Epithelial cell of proximal tubule (primary cell): ENCODE results near the gene ADAM21. TPM values are rescaled to one million over a fixed set of nuclear protein-coding genes. Genes with fewer than 3 reads are reported as not detected.

Experiments
- DNase-seq: peaks from one replicate; pipeline ENCODE4 v3.0.0-alpha.2; 2011; ENCODE audit warnings: low read depth
- H3K4me3 ChIP-seq: 2 replicates; pipeline ENCODE4 v1.5.1; 2011; ENCODE audit warnings: low read depth, mild to moderate bottlenecking, low read length
- CTCF ChIP-seq: conservative IDR thresholded peaks from 2 replicates; pipeline ENCODE4 v1.5.1; 2012; ENCODE audit warnings: low read depth, mild to moderate bottlenecking, low read length
- total RNA-seq: library from RNA; depleted of rRNA; stranded (reverse); fragments of >200 nt; gene quantifications from 2 replicates; pipeline ENCODE4 v1.2.3, GENCODE V29; 2015

ADAM21 gene
- total RNA-seq, 1 donor from 2014 or later: not detected

- H3K4me3 ChIP-seq: no peak overlapping the region
- no peak for DNase-seq
- no peak for TF ChIP-seq CTCF
Measured at GRCh38 chr14:70498191-70498590, 46.2 kb downstream of the ADAM21 start.

Other genes starting within 250 kb of the ADAM21 start
- 39.8 and 41.8 TPM in 2 replicates for gene COX16, start 92.5 kb upstream of the ADAM21 start, total RNA-seq
- gene SYNJ2BP, start 35.1 kb upstream of the ADAM21 start, total RNA-seq: 10.7 and 13.1 TPM in 2 replicates
- not detected in 2 replicates for gene ADAM20, start 82.8 kb downstream of the ADAM21 start, total RNA-seq
- gene MED6, start 148.5 kb downstream of the ADAM21 start, total RNA-seq: 29.0 and 29.2 TPM in 2 replicates
- 12.8 and 24.8 TPM in 2 replicates for gene TTC9, start 189.7 kb downstream of the ADAM21 start, total RNA-seq